GM18526 (cell line): Measurements from ENCODE around the gene KNDC1.

Experiments used
- POLR2A ChIP-seq: IDR thresholded peaks from 3 replicates; pipeline ENCODE4 v1.6.1; 2011; ENCODE audit not compliant: insufficient read length; ENCODE audit errors: extremely low read depth

The KNDC1 gene

GRCh38 chr10:133196936-133197758 is 37.1 kb downstream of the KNDC1 start:
- TF ChIP-seq POLR2A = no peak

GRCh38 chr10:133197786-133198185 is 37.8 kb downstream of the KNDC1 start:
- TF ChIP-seq POLR2A = no peak

GRCh38 chr10:133198206-133198605 is 38.2 kb downstream of the KNDC1 start:
- no peak for TF ChIP-seq POLR2A

GRCh38 chr10:133198621-133199487 is 38.8 kb downstream of the KNDC1 start:
- no peak for TF ChIP-seq POLR2A

GRCh38 chr10:133199488-133199885 is 39.5 kb downstream of the KNDC1 start:
- TF ChIP-seq POLR2A = no peak

- no peak for TF ChIP-seq POLR2A
Observed at GRCh38 chr10:133199992-133200611, 40.1 kb downstream of the KNDC1 start.

GRCh38 chr10:133200621-133201031 is 40.6 kb downstream of the KNDC1 start:
- no peak for TF ChIP-seq POLR2A

GRCh38 chr10:133201151-133201947 is 41.3 kb downstream of the KNDC1 start:
- TF ChIP-seq POLR2A = no peak

GRCh38 chr10:133201948-133202725 is 42.1 kb downstream of the KNDC1 start:
- no peak for TF ChIP-seq POLR2A

GRCh38 chr10:133202778-133203651 is 43.0 kb downstream of the KNDC1 start:
- no peak for TF ChIP-seq POLR2A

GRCh38 chr10:133203652-133204195 is 43.7 kb downstream of the KNDC1 start:
- no peak for TF ChIP-seq POLR2A

- TF ChIP-seq POLR2A = no peak
Observed at GRCh38 chr10:133204226-133205015, 44.4 kb downstream of the KNDC1 start.
